HEK293 (cell line): ENCODE results near the gene SLC10A1.
A peak's percentile ranks its signal among the peaks of the same experiment; 100 is the strongest.

Source experiments
- CTCF ChIA-PET: fragments of 350-600 bp; formaldehyde crosslinking; extraction: SDS; loops from one replicate; lab custom pipeline; 2021; ENCODE audit warnings: antibody characterized with exemption; lab: Yijun Ruan, JAX
- POLR2A ChIA-PET: fragments of 300-600 bp; formaldehyde crosslinking; extraction: SDS; loops from one replicate; lab custom pipeline; 2020; ENCODE audit warnings: antibody characterized with exemption, inconsistent platforms; lab: Yijun Ruan, JAX
- H3K27ac ChIP-seq: fragments of 200-500 bp; sonication (Bioruptor generic); 2 replicates; pipeline ENCODE4 v1.5.1; 2014; ENCODE audit warnings: low read depth, low read length, control low read depth, inconsistent platforms; ENCODE audit errors: extremely low read depth
- H3K36me3 ChIP-seq, 2 experiments: fragments of 200-500 bp in 1 of 2; sonication (Bioruptor generic) in 1 of 2; 1 replicate in 1 of 2; 2 replicates in 1 of 2; pipeline ENCODE4 v1.5.1; 2014 to 2017; ENCODE audit warnings: inconsistent platforms in 2 of 2, low read length in 2 of 2; ENCODE audit not compliant: control insufficient read depth in 2 of 2, insufficient read depth in 1 of 2
- H3K4me1 ChIP-seq: fragments of 200-500 bp; sonication (Bioruptor generic); 2 replicates; pipeline ENCODE4 v1.5.1; 2014; ENCODE audit warnings: mild to moderate bottlenecking, low read length, inconsistent platforms; ENCODE audit not compliant: control insufficient read depth, insufficient read depth
- H3K4me3 ChIP-seq: 2 replicates; pipeline ENCODE4 v1.5.1; 2011; ENCODE audit warnings: low read depth, mild to moderate bottlenecking, control low read depth, low read length, moderate library complexity
- H3K9me3 ChIP-seq: fragments of 200-500 bp; sonication (Bioruptor generic); 2 replicates; pipeline ENCODE4 v1.5.1; 2014; ENCODE audit warnings: low read depth, low read length, inconsistent platforms; ENCODE audit not compliant: control insufficient read depth, insufficient read depth
- EGR2 ChIP-seq: fragments of 450-650 bp; formaldehyde crosslinking; IDR thresholded peaks from 2 replicates; pipeline ENCODE4 v1.5.1; 2016; ENCODE audit warnings: low read depth, missing biosample characterization, missing genetic modification characterization
- GLIS1 ChIP-seq: fragments of 450-650 bp; formaldehyde crosslinking; IDR thresholded peaks from 2 replicates; pipeline ENCODE4 v1.5.1; 2016; ENCODE audit warnings: missing biosample characterization, missing genetic modification characterization
- GLIS2 ChIP-seq: fragments of 450-650 bp; formaldehyde crosslinking; IDR thresholded peaks from 2 replicates; pipeline ENCODE4 v1.5.1; 2016; ENCODE audit warnings: missing biosample characterization, missing genetic modification characterization
- KLF10 ChIP-seq: fragments of 450-650 bp; IDR thresholded peaks from 2 replicates; pipeline ENCODE4 v1.5.1; 2018; ENCODE audit warnings: missing biosample characterization, mild to moderate bottlenecking, missing genetic modification characterization
- KLF9 ChIP-seq: fragments of 450-650 bp; formaldehyde crosslinking; IDR thresholded peaks from 2 replicates; pipeline ENCODE4 v1.5.1; 2016; ENCODE audit warnings: missing biosample characterization, missing genetic modification characterization, low read depth
- ZEB2 ChIP-seq: fragments of 450-650 bp; formaldehyde crosslinking; IDR thresholded peaks from 2 replicates; pipeline ENCODE4 v1.5.1; 2016; ENCODE audit warnings: missing biosample characterization, missing genetic modification characterization
- ZFHX2 ChIP-seq: fragments of 450-650 bp; formaldehyde crosslinking; conservative IDR thresholded peaks from 2 replicates; pipeline ENCODE4 v1.5.1; 2016; ENCODE audit warnings: missing biosample characterization, missing genetic modification characterization
- ZNF654 ChIP-seq: fragments of 450-650 bp; formaldehyde crosslinking; IDR thresholded peaks from 2 replicates; pipeline ENCODE4 v1.5.1; 2016; ENCODE audit warnings: low read depth, missing biosample characterization, missing genetic modification characterization
- ZNF660 ChIP-seq: fragments of 450-650 bp; IDR thresholded peaks from 2 replicates; pipeline ENCODE4 v1.5.1; 2018; ENCODE audit warnings: missing biosample characterization, mild to moderate bottlenecking, missing genetic modification characterization
- ZSCAN16 ChIP-seq: fragments of 450-650 bp; formaldehyde crosslinking; IDR thresholded peaks from 2 replicates; pipeline ENCODE4 v1.5.1; 2016; ENCODE audit warnings: missing biosample characterization, missing genetic modification characterization
- TF ChIP-seq, protein P1 (sequence below): fragments of 450-650 bp; formaldehyde crosslinking; IDR thresholded peaks from 2 replicates; pipeline ENCODE4 v1.5.1; 2016; ENCODE audit warnings: missing biosample characterization, missing genetic modification characterization
- TF ChIP-seq, protein P2 (sequence below): fragments of 450-650 bp; formaldehyde crosslinking; IDR thresholded peaks from 2 replicates; pipeline ENCODE4 v1.5.1; 2016; ENCODE audit warnings: missing biosample characterization, missing genetic modification characterization

Gene SLC10A1

DNA sequence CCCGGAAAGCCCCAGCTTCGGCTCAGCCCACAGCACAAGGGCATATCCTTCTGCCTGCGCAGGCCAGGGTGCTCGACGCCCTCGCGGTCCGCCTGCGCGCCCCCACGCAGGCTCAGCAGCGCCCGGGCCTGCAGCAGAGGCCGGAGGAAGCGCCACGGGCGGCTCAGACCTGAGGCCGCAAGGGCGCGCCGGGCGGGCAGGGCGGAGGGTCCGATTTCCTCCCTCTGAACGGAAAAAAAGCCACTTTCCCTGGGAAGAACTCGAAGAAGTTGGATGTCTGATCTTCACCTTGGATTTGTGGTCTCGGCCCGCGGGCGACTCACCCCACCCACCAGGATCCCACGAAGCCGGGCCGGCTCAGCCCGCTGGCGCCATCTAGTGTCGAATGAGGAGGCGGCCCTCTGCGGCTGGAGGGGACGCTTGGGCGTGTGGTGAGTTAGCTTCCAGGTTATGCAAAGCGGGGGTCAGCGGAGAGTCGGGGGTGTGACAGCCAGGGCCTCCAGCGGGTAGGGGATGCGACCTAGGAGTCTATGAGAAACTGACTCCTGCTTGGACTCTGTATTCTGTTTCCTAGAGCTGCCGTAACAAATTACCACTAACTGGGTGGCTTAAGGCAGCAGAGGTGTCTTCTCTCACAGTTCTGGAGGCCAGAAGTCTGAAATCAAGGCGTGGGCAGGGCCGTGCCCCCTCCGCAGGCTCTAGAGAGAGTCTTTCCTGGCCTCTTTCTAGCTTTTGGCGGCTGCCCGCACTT is 70.1 kb downstream of the SLC10A1 start:
- Histone ChIP-seq H3K9me3 (no peaks in the 10 kb centered on the region), H3K36me3 (no peaks in the 10 kb centered on the region), H3K4me3 (peak overlapping the region; percentile 26), H3K4me1 (no peaks in the 10 kb centered on the region), H3K27ac (no peak overlapping the region)
- TF ChIP-seq KLF10 (tag by site-specific recombination) (peak; percentile 38; the same call in 1 of the 2 replicates), ZNF654 (peak; percentile 91), ZEB2 (tag by site-specific recombination) (no peak), ZSCAN16 (tag by site-specific recombination) (no peak), EGR2 (peak; percentile 44; the same call in 1 of the 2 replicates), GLIS2 (tag by site-specific recombination) (peak; percentile 32; the same call in 1 of the 2 replicates), KLF9 (0 out of 2 replicates have a peak, but pooled peaks have one; percentile 33), GLIS1 (tag by site-specific recombination) (peak; percentile 48; the same call in 1 of the 2 replicates), ZNF660 (0 out of 2 replicates have a peak, but pooled peaks have one; percentile 55), ZFHX2 (tag by site-specific recombination) (peak; percentile 68)
- TF ChIP-seq, protein P1, sequence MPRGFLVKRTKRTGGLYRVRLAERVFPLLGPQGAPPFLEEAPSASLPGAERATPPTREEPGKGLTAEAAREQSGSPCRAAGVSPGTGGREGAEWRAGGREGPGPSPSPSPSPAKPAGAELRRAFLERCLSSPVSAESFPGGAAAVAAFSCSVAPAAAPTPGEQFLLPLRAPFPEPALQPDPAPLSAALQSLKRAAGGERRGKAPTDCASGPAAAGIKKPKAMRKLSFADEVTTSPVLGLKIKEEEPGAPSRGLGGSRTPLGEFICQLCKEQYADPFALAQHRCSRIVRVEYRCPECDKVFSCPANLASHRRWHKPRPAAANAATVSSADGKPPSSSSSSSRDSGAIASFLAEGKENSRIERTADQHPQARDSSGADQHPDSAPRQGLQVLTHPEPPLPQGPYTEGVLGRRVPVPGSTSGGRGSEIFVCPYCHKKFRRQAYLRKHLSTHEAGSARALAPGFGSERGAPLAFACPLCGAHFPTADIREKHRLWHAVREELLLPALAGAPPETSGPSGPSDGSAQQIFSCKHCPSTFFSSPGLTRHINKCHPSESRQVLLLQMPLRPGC, result no peak
- TF ChIP-seq, protein P2, sequence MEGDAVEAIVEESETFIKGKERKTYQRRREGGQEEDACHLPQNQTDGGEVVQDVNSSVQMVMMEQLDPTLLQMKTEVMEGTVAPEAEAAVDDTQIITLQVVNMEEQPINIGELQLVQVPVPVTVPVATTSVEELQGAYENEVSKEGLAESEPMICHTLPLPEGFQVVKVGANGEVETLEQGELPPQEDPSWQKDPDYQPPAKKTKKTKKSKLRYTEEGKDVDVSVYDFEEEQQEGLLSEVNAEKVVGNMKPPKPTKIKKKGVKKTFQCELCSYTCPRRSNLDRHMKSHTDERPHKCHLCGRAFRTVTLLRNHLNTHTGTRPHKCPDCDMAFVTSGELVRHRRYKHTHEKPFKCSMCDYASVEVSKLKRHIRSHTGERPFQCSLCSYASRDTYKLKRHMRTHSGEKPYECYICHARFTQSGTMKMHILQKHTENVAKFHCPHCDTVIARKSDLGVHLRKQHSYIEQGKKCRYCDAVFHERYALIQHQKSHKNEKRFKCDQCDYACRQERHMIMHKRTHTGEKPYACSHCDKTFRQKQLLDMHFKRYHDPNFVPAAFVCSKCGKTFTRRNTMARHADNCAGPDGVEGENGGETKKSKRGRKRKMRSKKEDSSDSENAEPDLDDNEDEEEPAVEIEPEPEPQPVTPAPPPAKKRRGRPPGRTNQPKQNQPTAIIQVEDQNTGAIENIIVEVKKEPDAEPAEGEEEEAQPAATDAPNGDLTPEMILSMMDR, result peak; percentile 76
- POLR2A ChIA-PET, result no interaction called here
- CTCF ChIA-PET, result interaction anchor here (0.6 to 3.2 kb wide), 24 partner anchors 9 to 595 kb away, joined by 3 to 39 read pairs (median 4); no protein-coding TSS in a partner anchor
